ENCODE results near the gene PARM1.

PARM1 gene

DNA sequence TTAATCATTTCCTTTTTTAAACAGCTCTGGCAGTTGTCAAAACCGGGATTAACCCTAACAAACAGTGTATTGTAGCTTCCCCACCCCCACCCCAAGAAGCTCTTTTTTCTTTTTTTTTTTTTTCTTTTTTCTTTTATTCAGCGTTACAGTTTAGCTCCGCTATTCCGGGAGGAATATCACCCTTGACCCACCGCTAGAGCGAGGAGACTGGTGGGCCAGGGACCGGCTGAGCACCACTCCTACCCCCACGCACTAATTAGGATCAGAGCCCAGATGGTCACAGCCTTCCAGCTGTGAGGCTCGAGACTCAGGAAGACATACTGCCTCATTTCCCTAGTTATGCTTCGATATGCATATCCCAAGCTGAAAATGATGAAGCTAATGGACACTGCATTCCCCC lies 2.0 kb downstream of the PARM1 start:
- H3K4me3 ChIP-seq = peak overlapping the region in 5 of 7 experiments; percentile 28 to 56 (median 40)
- H3K27ac ChIP-seq = no peak overlapping the region

DNA sequence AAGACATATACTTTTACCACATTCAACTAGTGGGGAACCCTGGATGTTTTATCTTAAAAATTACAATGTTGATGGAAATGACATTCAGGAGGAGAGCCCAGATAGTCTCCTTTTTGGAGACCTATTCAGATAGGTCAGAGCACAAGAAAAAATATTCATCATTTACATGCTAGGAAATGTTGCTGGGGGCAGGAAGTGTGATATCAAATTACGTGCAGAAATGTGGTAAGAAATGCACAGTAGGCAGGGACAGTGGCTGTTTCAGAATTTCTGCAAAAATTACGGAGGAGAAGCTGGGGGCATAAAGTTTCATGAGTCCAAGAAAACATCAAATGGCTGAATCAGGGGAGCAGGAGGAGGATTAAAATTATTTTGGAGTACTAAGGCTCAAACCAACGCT lies 8.2 kb downstream of the PARM1 start:
- Histone ChIP-seq H3K27ac (no peak overlapping the region), H3K4me3 (no peak overlapping the region)

DNA sequence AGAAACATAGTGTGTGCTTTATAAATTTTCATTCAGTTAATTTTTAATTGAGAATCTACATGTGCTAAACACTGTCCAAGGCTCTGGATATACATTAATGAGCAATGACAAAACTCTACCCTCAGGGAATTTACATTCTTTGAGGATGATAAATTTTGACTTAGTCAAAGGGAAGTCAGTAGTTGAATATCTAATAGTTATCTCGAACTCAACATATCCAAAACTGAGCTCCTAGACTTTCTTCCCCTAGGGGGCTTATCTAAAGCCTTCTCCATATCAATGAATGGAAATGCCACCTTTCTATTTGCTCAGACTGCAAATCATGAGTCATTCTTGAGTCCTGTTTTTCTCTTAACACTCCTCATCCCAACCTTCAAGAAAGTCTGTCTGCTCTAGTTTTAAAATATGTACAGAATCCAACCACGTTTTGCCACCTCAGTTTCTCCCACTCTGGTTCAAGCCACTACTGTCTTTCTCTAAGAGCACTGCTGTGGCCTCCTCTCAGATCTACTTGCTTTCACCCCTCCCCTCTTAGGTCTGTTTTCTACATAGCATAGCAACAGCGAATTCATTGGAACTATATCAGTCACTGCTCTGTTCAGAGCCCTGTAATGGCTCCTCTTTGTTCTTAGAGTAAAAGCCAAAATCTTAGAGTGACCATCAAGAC lies 9.5 kb downstream of the PARM1 start:
- Histone ChIP-seq H3K4me3 (no peak overlapping the region), H3K27ac (no peak overlapping the region)

DNA sequence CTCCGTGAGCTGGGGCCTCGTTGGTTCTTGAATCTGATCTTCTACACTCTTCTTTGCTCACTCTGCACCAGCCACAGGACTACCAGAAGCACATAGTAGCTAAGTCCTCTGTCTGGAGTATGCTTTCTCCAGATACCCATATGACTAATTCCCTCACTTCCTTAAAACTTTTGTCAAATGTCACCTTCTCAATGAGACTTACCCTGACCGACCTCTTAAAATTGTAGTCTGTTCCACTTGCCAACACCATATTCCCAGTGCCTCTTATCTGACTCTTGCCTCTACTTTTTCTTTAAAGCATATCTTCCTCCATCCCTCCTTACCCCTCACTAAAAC lies 10.0 kb downstream of the PARM1 start:
- H3K27ac ChIP-seq = no peak overlapping the region
- no peak overlapping the region for H3K4me3 ChIP-seq

DNA sequence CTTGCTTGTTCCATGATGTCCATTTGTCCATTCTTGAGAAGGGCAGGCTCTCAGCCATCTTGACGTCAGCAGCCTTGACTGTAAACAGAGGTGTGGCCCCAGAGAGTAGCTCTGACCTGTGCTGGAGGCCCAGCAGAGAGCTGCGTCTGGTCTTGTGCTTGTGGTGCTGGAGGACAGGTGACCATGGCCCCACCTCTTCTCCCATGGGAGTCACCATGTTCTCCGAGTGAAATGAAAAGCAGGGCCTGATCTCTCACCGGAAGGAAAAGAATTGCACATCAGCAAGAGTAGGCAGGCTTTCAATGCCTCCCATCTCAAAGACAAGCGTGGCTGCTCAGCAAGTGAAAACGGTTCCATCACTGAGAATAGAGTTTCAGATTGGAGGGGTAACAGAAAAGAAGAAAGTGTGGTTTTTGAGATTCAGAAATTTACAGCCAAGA lies 11.5 kb downstream of the PARM1 start:
- no peak overlapping the region for H3K27ac ChIP-seq
- no peak overlapping the region for H3K4me3 ChIP-seq

DNA sequence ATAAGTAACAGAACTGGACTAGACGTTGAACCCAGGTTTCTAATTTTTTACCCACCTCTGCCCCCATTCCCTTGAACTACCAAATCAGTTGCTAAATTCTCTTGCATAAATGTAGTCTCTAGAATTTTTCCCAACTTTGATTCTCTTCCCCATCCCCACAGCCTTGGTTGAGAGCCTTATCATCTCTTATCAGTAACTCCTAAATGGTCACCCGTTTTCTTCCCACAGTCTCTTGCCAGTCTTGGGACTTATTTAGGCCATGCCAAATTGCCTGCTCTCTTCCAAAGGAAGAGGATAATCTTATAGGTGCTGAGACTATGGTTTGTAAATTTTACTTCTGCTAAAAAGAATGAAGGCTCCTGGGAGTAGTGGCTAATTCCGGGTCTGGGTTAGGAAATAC lies 13.3 kb downstream of the PARM1 start:
- Histone ChIP-seq H3K4me3 (no peak overlapping the region), H3K27ac (no peak overlapping the region)

DNA sequence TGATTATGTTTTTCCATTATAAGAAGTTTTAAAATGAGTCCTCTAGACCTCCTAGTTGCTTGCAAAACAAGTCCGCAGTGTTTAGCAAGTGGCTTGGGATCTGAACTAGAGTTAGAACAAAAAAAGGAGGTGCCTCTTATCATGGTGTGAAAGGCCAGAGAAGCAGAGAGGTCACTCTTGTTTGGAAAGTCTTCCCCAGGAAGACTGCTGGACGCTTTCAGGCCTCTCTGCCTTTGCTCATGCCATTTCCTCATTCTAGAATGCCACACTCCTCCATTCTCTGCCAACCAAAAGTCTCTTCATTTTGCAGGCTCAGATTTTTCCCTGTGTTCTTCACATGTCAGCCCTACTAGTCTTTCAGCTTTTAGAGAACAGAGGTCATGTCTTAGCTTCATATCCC lies 14.9 kb downstream of the PARM1 start:
- no peak overlapping the region for H3K4me3 ChIP-seq
- no peak overlapping the region for H3K27ac ChIP-seq

DNA sequence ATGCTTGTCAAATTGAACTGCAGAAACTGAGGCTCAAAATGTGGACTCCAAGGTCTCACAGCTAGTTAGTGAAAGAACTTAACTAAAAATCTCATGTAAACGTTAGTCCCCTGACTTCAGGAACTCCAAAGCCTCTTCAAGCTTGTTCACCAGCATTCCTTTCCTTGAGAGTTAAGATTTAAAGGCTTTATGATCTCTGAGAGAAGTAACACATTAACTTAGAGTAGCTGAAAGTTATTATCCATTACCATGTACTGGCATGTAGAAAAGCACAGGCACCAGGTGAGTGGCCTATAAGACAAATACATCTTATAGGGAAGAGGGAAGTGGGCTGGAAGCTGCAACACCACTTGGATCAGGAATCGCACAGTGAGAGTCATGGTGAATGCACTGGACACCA lies 15.3 kb downstream of the PARM1 start:
- no peak overlapping the region for H3K27ac ChIP-seq

DNA sequence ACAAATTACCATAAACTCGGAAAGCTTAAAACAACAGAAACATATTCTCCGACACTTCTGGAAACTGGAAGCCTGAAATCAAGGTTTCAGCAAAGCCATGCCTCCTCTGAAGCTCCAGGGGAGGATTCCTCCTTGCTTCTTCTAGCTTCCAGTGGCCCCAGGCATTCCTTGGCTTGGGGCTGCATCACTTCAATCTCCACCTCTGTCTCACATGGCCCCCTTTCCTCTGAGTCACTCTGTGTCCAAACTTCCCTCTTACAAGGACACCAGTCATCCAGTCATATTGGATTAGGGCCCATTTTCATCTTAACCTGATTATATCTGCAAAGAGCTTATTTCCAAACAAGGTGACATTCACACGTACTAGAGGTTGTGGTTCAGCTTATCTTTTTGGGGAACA lies 17.3 kb downstream of the PARM1 start:
- Histone ChIP-seq H3K27ac (no peak overlapping the region), H3K4me3 (no peak overlapping the region)

More for the DNA sequence above, 15.3 kb downstream of the PARM1 start:
- H3K4me3 ChIP-seq = no peak overlapping the region

DNA sequence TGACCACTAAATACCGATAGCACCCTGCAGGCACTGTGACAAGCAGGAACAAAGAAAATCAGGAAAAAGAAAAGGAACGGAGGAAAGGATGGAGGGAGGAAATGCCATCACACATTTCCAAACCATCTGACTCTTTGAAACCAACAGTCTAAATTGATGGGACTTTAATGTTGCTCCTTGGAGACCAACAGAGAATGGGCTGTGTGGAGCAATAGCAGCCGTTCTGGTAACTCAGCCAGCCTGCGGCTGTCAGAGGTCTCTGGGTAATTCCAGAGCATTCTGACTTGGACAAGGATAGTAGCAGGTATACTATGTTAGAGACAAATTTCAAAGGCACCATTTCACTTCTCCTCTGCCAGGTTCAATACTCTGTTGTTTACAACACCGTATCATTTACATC lies 18.0 kb downstream of the PARM1 start:
- Histone ChIP-seq H3K27ac (no peak overlapping the region), H3K4me3 (no peak overlapping the region)

DNA sequence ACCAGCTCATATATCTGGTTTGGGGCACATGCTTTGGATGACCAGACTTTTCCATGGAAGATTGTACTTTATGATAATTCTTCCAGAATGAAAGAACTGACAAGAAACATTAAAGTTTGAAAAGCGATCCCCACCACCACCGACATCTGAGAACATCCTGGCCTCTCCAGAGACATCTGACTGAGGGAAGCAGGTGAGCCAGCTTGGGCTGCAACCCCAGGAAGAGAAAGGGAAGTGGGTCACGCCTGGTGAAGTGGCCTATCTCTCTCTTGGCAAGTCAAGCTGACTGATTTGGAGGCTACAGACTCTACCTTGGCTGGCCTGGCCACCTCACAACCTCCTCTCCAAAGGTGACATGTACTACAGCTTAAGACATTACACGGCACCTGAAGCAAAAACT lies 20.7 kb downstream of the PARM1 start:
- no peak overlapping the region for H3K4me3 ChIP-seq
- no peak overlapping the region for H3K27ac ChIP-seq

DNA sequence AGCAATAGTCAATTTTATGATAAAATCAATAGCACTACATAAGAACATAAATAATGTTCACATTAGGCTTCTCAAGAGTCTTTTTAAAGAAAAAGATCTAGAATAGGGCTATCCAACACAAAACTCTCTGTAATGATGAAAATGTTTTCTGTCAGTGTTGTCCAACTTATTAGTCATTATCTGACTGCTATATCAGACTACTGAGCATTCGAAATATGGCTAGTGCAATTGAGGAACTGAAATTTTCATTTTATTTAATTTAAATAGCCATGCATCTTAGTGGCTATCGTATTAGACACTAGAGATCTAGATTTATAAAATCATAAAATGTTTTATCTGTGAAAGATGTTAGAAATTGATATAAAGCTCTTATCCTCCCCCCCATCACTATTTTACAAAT lies 26.0 kb downstream of the PARM1 start:
- no peak overlapping the region for H3K27ac ChIP-seq
- H3K4me3 ChIP-seq = no peak overlapping the region

DNA sequence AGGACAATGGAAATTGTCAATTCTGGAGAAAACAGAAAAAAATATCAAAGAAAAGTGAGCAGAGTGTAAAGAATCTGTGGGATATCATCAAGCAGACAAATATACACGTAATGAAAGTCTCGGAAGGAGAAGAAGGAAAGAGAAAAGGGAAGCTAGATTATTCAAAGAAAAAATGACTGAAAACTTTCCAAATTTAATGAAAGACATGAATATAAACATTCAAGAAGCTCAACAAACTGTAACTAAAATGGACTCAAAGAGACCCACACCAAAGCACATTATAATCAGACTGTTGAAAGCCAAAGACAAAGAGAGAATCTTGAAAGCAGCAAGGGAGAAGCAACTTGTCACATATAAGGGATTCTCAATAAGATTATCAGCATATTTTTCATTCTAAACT lies 28.3 kb downstream of the PARM1 start:
- H3K27ac ChIP-seq = no peak overlapping the region
- H3K4me3 ChIP-seq = no peak overlapping the region

DNA sequence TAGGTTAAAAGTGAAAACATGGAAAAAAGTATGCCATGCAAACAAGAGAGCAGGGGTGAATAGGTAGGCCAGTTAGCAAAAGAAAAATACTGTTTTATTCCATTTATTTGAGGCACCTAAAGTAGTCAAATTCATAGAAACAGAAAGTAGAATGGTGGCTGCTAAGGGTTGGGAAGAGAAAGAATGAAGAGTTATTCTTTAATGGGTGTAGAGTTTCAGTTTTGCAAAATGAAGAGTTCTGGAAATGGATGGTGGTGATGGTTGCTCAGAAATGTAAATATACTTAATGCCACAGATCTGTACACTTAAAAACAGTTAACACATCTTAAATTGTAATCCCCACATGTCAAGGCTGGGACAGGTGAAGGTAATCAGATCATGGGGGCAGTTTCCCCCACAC lies 29.7 kb downstream of the PARM1 start:
- no peak overlapping the region for H3K4me3 ChIP-seq
- H3K27ac ChIP-seq = no peak overlapping the region

DNA sequence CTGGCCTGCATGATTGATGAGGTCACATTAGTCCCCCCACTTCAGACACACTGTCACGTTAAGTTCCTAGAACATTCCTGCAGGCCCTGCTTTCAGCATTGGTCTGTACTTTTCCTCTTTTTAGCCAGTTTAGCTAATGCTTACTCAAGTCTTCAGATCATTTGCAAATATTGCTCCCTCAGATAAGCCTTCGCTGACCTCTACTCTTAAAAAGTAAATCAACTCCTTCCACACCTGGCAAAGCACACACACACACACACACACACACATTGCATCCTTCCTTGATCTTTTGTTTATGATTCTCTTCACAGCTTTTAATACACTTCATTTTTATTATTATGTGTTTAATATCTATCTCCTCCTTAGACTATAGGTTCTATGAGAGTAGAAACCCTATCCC lies 31.4 kb downstream of the PARM1 start:
- H3K27ac ChIP-seq = no peak overlapping the region
- no peak overlapping the region for H3K4me3 ChIP-seq

DNA sequence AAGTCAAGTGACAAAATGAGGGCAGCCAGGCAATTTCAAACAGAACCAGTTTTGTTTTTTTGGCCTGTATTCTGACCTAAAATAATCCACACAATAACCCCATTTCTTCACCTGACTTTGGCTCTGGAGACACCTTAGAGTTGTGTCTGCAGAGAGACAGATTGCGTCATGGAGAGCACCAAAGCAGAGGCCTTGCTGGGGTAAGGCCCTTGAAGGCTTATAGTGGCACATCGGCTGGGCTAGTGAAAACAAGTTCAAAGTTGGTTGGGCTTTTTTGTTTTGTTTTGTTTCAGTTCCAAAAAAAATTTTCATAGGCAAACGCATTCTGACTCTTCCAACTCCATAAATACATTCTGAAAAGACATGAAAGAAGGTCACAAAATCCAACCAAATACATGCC lies 34.4 kb downstream of the PARM1 start:
- Histone ChIP-seq H3K4me3 (no peak overlapping the region), H3K27ac (no peak overlapping the region)

DNA sequence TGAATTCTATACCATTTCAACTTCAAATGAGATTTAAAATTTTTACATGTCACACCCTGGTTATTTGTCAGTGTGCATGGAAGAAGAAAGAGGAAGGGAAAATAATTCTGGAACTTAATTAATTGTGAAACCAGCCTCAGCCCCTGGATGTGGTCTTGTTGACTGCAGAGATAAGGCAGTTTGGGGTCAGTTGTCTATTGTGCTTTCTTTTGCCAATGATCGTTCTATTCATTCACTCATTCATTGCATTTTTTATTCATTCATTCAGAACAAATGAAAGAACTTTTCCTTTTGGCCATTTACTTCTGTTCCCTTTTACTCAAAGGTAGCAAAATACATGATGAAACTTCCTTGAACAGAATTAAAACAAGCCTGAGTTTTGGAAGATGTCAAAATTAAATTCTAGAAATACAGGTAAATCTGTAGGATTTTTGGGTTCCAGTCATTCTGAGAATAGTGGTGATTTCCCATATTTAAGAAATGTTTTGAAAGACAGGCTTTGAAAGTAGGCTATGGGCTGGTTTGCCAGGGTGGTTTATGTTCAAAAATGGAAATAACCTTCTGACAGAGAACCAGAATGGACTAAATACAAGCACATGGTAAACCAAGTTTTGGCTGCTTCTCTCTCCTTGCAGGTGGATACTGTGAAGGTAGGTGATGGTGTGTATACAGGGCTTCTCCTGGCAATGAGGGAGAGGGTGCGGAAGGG lies 35.7 kb downstream of the PARM1 start:
- no peak overlapping the region for H3K27ac ChIP-seq

DNA sequence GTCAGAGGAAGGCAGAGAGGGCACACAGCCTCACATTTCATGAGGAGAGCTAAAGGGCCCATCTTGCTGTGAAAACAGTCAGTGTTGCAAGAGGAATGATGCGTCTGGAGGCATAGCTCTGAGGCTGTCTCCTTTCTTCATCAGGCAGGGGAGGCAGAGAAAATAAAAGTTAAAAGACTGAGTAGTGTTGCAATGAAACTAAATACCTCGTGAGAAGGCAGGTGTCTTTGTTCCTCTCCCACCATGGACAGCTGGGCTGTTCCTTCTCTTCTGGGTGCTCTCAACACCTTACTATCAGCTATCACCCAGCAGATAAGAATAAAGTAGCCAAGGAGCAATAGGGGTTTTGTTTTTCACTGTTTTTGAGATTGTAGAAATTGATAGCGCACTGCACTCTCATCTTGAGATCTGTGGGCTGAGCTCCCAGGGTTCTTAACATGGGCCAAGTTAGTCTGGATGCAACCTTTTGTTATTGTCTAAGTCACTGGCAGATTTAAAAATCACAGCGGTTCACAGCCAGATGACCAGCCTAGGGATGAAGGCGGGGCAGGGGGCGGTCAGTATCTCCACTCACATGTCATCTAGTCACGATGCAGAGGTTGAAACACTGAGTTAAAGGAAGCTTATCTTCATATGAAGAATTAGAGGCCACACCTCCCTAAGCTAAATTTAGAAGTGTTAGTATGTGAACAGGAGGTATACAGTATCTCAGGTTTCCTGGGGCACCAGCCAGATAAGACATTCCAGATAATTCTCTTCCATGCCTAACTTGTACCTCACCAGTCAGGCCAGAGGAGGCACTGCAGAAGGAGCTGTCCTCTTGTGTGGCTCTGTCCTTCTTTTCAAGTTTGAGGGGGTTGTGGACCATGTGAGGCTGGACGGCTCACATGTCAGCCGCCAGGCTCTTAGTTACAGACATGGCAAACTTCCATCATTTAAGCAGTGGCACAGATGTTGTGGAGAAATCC lies 36.9 kb downstream of the PARM1 start:
- Histone ChIP-seq H3K4me3 (no peak overlapping the region), H3K27ac (no peak overlapping the region)

More for the DNA sequence above, 35.7 kb downstream of the PARM1 start:
- H3K4me3 ChIP-seq = no peak overlapping the region

DNA sequence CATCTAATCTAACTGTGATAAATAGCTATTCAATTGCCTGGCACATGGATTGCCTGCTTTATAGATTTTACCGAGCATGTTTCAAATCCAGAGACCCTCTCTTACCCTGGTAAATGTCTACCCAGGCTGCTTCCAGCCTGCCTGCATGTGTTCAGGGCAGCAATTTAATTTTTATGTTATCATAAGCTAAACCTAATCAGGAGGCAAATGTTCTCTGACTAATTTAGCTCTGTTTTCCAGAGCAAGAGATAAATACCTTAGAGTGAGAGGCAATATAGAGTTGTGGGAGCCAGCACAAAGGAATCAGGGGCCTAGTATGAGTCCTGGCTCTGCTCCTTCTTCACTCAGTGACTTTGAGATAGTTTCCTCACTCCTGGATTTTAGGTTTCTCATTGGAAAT lies 37.7 kb downstream of the PARM1 start:
- H3K4me3 ChIP-seq = no peak overlapping the region
- H3K27ac ChIP-seq = no peak overlapping the region

DNA sequence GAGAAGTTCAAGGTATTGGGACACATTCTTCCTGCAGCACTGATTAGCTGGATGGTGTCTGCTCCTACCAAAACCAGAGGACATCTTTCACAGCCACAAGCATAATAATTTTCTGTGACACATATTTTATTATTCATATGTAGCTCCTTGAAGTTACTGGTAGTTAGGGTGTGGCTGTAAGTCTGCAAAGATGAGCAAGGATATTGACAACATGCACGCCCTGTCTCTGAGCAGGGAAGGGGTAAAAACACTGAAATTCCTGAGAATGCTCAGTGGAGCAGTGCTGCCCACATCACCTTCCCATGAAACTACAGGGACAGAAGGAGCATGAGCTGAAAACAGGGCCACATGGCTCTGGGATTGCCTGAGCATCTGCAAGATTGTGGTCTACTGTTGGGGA lies 38.9 kb downstream of the PARM1 start:
- no peak overlapping the region for H3K4me3 ChIP-seq
- no peak overlapping the region for H3K27ac ChIP-seq

DNA sequence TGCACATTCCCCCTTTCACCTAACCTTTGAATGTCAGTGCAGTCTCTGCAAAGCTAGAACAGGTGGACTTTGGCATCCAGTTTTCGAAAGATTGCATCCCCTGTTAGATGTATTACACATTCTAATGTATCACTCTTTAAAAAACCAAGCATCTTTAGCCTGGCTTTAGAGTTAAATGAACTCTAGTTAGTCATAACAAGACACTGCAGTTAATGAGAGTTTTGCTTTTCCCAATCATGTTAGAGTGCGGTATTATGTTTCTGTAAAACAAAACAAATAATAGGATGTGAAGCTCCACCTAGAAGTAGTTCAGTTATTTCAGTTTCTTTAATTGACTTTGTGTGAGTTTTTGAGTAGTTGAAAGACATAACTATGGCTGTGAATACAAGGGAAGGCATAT lies 42.2 kb downstream of the PARM1 start:
- Histone ChIP-seq H3K27ac (no peak overlapping the region), H3K4me3 (no peak overlapping the region)

All from skin epidermis (tissue), 12 donors.